Parathyroid adenoma (tissue), 2 donors: Measurements from ENCODE around the gene FRAT2.

Experiments
- H2AFZ ChIP-seq: fragments of 300-600 bp; sonication (generic); one replicate; pipeline ENCODE4 v1.7.0; 2017; ENCODE audit warnings: antibody characterized with exemption, mild to moderate bottlenecking
- H3K27ac ChIP-seq: fragments of 300-600 bp; sonication (generic); one replicate; pipeline ENCODE4 v1.7.0; 2017
- H3K27me3 ChIP-seq: fragments of 300-600 bp; sonication (generic); one replicate; pipeline ENCODE4 v1.7.0; 2017; ENCODE audit warnings: low read length; ENCODE audit not compliant: control insufficient read depth, insufficient read depth
- H3K36me3 ChIP-seq: fragments of 300-600 bp; sonication (generic); one replicate; pipeline ENCODE4 v1.7.0; 2017; ENCODE audit warnings: low read length; ENCODE audit not compliant: control insufficient read depth, insufficient read depth
- H3K4me1 ChIP-seq: fragments of 300-600 bp; sonication (generic); one replicate; pipeline ENCODE4 v1.7.0; 2017; ENCODE audit warnings: control low read depth
- H3K4me2 ChIP-seq: fragments of 300-600 bp; sonication (generic); one replicate; pipeline ENCODE4 v1.7.0; 2017; ENCODE audit warnings: low read length
- H3K4me3 ChIP-seq: fragments of 300-600 bp; sonication (generic); one replicate; pipeline ENCODE4 v1.7.0; 2017; ENCODE audit warnings: low read depth, low read length
- H3K79me2 ChIP-seq: fragments of 300-600 bp; sonication (generic); one replicate; pipeline ENCODE4 v1.7.0; 2017; ENCODE audit warnings: control low read depth
- H3K9ac ChIP-seq: fragments of 300-600 bp; sonication (generic); one replicate; pipeline ENCODE4 v1.7.0; 2017; ENCODE audit warnings: mild to moderate bottlenecking
- H3K9me3 ChIP-seq: fragments of 300-600 bp; sonication (generic); one replicate; pipeline ENCODE4 v1.7.0; 2017; ENCODE audit warnings: low read length; ENCODE audit not compliant: control insufficient read depth
- CTCF ChIP-seq: fragments of 300-600 bp; sonication (generic); IDR thresholded peaks from one replicate; pipeline ENCODE4 v1.7.0; 2017; ENCODE audit warnings: antibody characterized with exemption, mild to moderate bottlenecking
- donor health status: primary hyperparathyroidism.

The FRAT2 gene

GRCh38 chr10:97378933-97379921 lies 44.7 kb upstream of the FRAT2 start:
- no peaks in the 10 kb centered on the region for H3K4me1 ChIP-seq
- no peaks in the 10 kb centered on the region for H3K36me3 ChIP-seq
- H3K4me2 ChIP-seq = no peak overlapping the region
- H3K4me3 ChIP-seq = no peak overlapping the region
- H2AFZ ChIP-seq = no peak overlapping the region
- no peaks in the 10 kb centered on the region for H3K27me3 ChIP-seq
- no peaks in the 10 kb centered on the region for H3K9me3 ChIP-seq
- no peak overlapping the region for H3K27ac ChIP-seq
- H3K9ac ChIP-seq = no peak overlapping the region
- no peak for TF ChIP-seq CTCF
- H3K79me2 ChIP-seq = no peaks in the 10 kb centered on the region

DNA sequence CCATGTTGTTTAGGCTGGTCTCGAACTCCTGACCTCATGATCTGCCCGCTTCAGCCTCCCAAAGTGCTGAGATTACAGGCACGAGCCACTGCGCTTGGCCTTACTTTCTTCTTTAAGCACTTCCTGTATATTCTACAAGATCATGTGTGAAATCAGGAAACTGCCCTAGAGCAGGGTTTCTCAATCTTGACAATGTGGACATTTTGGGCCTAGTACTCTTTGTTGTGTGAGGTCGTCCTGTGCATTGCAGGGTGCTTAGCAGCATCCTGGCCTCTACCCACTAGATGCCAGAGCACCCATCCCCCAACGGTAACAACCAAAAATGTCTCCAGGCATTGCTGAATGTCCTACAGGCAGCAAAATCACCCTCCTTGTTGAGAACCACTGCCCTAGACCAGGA lies 41.9 kb upstream of the FRAT2 start:
- H3K27me3 ChIP-seq = no peaks in the 10 kb centered on the region
- H3K9me3 ChIP-seq = no peaks in the 10 kb centered on the region
- no peak overlapping the region for H3K4me3 ChIP-seq
- no peak overlapping the region for H3K4me2 ChIP-seq
- no peaks in the 10 kb centered on the region for H3K79me2 ChIP-seq
- H3K4me1 ChIP-seq = no peaks in the 10 kb centered on the region
- no peak overlapping the region for H3K27ac ChIP-seq
- no peak overlapping the region for H2AFZ ChIP-seq
- H3K9ac ChIP-seq = no peak overlapping the region
- no peaks in the 10 kb centered on the region for H3K36me3 ChIP-seq
- TF ChIP-seq CTCF = no peak

DNA sequence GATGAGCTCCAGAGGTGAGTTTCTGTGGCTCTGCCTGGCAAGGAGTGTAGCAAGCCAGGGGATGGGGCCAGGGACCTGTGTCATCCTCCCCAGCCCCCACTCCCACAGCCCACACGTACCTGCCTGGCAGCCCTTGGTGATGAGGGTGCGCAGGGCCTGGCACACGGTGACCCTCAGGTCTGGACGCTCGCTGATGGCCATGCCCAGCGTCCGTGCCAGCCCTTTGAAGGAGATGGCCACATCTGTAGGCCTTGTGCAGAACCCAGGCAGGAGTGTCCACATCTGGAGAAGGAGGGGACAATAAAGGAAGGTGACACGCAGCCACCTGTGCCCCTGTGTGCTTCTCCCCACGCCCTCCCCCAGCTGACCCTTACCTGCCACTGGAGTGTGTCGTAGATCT lies 38.9 kb upstream of the FRAT2 start:
- Histone ChIP-seq H2AFZ (no peak overlapping the region), H3K27me3 (no peaks in the 10 kb centered on the region), H3K36me3 (no peaks in the 10 kb centered on the region), H3K9me3 (no peaks in the 10 kb centered on the region), H3K4me2 (no peak overlapping the region), H3K9ac (no peak overlapping the region), H3K27ac (no peak overlapping the region), H3K4me3 (no peak overlapping the region), H3K79me2 (no peaks in the 10 kb centered on the region), H3K4me1 (no peaks in the 10 kb centered on the region)
- TF ChIP-seq CTCF = no peak

GRCh38 chr10:97372233-97372875 lies 37.8 kb upstream of the FRAT2 start:
- H3K4me1 ChIP-seq = no peaks in the 10 kb centered on the region
- H3K27ac ChIP-seq = no peak overlapping the region
- no peaks in the 10 kb centered on the region for H3K27me3 ChIP-seq
- no peak overlapping the region for H3K4me3 ChIP-seq
- TF ChIP-seq CTCF = no peak
- no peaks in the 10 kb centered on the region for H3K36me3 ChIP-seq
- H3K79me2 ChIP-seq = no peaks in the 10 kb centered on the region
- H2AFZ ChIP-seq = no peak overlapping the region
- no peak overlapping the region for H3K9ac ChIP-seq
- no peak overlapping the region for H3K4me2 ChIP-seq
- no peaks in the 10 kb centered on the region for H3K9me3 ChIP-seq
